SK-N-SH (cell line): Measurements from ENCODE around the gene MYO9B.

Experiments used
- CHD2 ChIP-seq: fragments of 150-350 bp; IDR thresholded peaks from 2 replicates; pipeline ENCODE4 v1.6.1; 2018; ENCODE audit warnings: low read length; ENCODE audit not compliant: partially characterized antibody
- FOXM1 ChIP-seq: IDR thresholded peaks from 2 replicates; pipeline ENCODE4 v1.4.0; 2012; ENCODE audit warnings: low read depth, mild to moderate bottlenecking
- JUND ChIP-seq: IDR thresholded peaks from 2 replicates; pipeline ENCODE4 v1.4.0; 2012
- POLR2AphosphoS5 ChIP-seq: IDR thresholded peaks from 2 replicates; pipeline ENCODE4 v1.6.1; 2012; ENCODE audit warnings: low read depth, low read length
- RAD21 ChIP-seq: IDR thresholded peaks from 2 replicates; pipeline ENCODE4 v1.6.1; 2012; ENCODE audit warnings: mild to moderate bottlenecking, low read length
- RCOR1 ChIP-seq: fragments of 150-350 bp; IDR thresholded peaks from 2 replicates; pipeline ENCODE4 v1.6.1; 2017; ENCODE audit warnings: antibody characterized with exemption, low read length
- RFX5 ChIP-seq: IDR thresholded peaks from 2 replicates; pipeline ENCODE4 v1.6.1; 2012; ENCODE audit warnings: mild to moderate bottlenecking, improper control_type of control experiment, low read length
- SMC3 ChIP-seq: IDR thresholded peaks from 2 replicates; pipeline ENCODE4 v1.6.1; 2012; ENCODE audit warnings: low read depth, low read length, improper control_type of control experiment
- YY1 ChIP-seq: IDR thresholded peaks from 2 replicates; pipeline ENCODE4 v1.4.0; 2012; ENCODE audit warnings: low read depth, mild to moderate bottlenecking
- TF ChIP-seq, protein P1 (sequence below): IDR thresholded peaks from 2 replicates; pipeline ENCODE4 v1.6.1; 2012; ENCODE audit warnings: mild to moderate bottlenecking, low read depth, low read length, moderate library complexity
- TF ChIP-seq, protein P2 (sequence below): fragments of 200-600 bp; sonication (generic); IDR thresholded peaks from 2 replicates; pipeline ENCODE4 v1.6.1; 2017; ENCODE audit warnings: antibody characterized with exemption, mild to moderate bottlenecking, moderate library complexity
- TF ChIP-seq, protein P3 (sequence below): fragments of 150-350 bp; IDR thresholded peaks from 2 replicates; pipeline ENCODE4 v1.6.1; 2017; ENCODE audit warnings: antibody characterized with exemption, low read length, low read depth, borderline replicate concordance

GRCh38 chr19:17103177-17103576, 27.6 kb downstream of the MYO9B start:
- TF ChIP-seq, protein P1, sequence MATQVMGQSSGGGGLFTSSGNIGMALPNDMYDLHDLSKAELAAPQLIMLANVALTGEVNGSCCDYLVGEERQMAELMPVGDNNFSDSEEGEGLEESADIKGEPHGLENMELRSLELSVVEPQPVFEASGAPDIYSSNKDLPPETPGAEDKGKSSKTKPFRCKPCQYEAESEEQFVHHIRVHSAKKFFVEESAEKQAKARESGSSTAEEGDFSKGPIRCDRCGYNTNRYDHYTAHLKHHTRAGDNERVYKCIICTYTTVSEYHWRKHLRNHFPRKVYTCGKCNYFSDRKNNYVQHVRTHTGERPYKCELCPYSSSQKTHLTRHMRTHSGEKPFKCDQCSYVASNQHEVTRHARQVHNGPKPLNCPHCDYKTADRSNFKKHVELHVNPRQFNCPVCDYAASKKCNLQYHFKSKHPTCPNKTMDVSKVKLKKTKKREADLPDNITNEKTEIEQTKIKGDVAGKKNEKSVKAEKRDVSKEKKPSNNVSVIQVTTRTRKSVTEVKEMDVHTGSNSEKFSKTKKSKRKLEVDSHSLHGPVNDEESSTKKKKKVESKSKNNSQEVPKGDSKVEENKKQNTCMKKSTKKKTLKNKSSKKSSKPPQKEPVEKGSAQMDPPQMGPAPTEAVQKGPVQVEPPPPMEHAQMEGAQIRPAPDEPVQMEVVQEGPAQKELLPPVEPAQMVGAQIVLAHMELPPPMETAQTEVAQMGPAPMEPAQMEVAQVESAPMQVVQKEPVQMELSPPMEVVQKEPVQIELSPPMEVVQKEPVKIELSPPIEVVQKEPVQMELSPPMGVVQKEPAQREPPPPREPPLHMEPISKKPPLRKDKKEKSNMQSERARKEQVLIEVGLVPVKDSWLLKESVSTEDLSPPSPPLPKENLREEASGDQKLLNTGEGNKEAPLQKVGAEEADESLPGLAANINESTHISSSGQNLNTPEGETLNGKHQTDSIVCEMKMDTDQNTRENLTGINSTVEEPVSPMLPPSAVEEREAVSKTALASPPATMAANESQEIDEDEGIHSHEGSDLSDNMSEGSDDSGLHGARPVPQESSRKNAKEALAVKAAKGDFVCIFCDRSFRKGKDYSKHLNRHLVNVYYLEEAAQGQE, result no peak
- TF ChIP-seq, protein P2, sequence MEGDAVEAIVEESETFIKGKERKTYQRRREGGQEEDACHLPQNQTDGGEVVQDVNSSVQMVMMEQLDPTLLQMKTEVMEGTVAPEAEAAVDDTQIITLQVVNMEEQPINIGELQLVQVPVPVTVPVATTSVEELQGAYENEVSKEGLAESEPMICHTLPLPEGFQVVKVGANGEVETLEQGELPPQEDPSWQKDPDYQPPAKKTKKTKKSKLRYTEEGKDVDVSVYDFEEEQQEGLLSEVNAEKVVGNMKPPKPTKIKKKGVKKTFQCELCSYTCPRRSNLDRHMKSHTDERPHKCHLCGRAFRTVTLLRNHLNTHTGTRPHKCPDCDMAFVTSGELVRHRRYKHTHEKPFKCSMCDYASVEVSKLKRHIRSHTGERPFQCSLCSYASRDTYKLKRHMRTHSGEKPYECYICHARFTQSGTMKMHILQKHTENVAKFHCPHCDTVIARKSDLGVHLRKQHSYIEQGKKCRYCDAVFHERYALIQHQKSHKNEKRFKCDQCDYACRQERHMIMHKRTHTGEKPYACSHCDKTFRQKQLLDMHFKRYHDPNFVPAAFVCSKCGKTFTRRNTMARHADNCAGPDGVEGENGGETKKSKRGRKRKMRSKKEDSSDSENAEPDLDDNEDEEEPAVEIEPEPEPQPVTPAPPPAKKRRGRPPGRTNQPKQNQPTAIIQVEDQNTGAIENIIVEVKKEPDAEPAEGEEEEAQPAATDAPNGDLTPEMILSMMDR, result peak; percentile 65
- TF ChIP-seq RCOR1 (no peak), YY1 (no peak), POLR2AphosphoS5 (no peak), SMC3 (0 out of 2 replicates have a peak, but pooled peaks have one; percentile 18), CHD2 (no peak), RAD21 (peak; percentile 43), FOXM1 (no peak), JUND (no peak), RFX5 (no peak)
- TF ChIP-seq, protein P3, sequence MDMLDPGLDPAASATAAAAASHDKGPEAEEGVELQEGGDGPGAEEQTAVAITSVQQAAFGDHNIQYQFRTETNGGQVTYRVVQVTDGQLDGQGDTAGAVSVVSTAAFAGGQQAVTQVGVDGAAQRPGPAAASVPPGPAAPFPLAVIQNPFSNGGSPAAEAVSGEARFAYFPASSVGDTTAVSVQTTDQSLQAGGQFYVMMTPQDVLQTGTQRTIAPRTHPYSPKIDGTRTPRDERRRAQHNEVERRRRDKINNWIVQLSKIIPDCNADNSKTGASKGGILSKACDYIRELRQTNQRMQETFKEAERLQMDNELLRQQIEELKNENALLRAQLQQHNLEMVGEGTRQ, result no peak
